ENCODE data around the gene ELF5. TPM values are rescaled to one million over a fixed set of nuclear protein-coding genes. Genes with fewer than 3 reads are reported as not detected.

The ELF5 gene
- total and polyA plus RNA-seq, 5 donors from 2014 or later = not detected

GRCh38 chr11:34495724-34496377 is 17.7 kb downstream of the ELF5 start:
- Mint-ChIP-seq H3K4me3 (no peak overlapping the region), H3K27me3 (peaks cover 13% of the 10 kb centered on the region), H3K4me1 (no peaks in the 10 kb centered on the region), H3K36me3 (no peaks in the 10 kb centered on the region), H3K9me3 (no peaks in the 10 kb centered on the region), H3K27ac (no peak overlapping the region)
- Histone ChIP-seq H3K4me1 (ENCODE audit: control insufficient read depth, insufficient read depth, low read length, poor library complexity, severe bottlenecking) (no peaks in the 10 kb centered on the region), H3K4me3 (ENCODE audit: low read depth, low read length) (no peak overlapping the region), H3K9me3 (ENCODE audit: control insufficient read depth in 2 of 2, low read length in 2 of 2) (no peaks in the 10 kb centered on the region), H3K27ac (ENCODE audit: insufficient read depth, low read length, poor library complexity, severe bottlenecking) (no peak overlapping the region), H3K36me3 (ENCODE audit: control insufficient read depth, insufficient read depth, low read length) (no peaks in the 10 kb centered on the region), H3K27me3 (ENCODE audit: control insufficient read depth, insufficient read depth, low read length) (no peaks in the 10 kb centered on the region)
- ATAC-seq (ENCODE audit: low read depth in 2 of 2) (no peak), DNase-seq (no peak)

- no peak for ATAC-seq (ENCODE audit: low read depth in 2 of 2)
- no peak for DNase-seq
- Mint-ChIP-seq H3K4me3 (no peak overlapping the region), H3K36me3 (no peaks in the 10 kb centered on the region), H3K27me3 (peaks cover 13% of the 10 kb centered on the region), H3K4me1 (no peaks in the 10 kb centered on the region), H3K9me3 (no peaks in the 10 kb centered on the region), H3K27ac (no peak overlapping the region)
- no peaks in the 10 kb centered on the region for H3K36me3 ChIP-seq (ENCODE audit: control insufficient read depth, insufficient read depth, low read length)
- no peak overlapping the region for H3K4me3 ChIP-seq (ENCODE audit: low read depth, low read length)
- H3K9me3 ChIP-seq (ENCODE audit: control insufficient read depth in 2 of 2, low read length in 2 of 2) = no peaks in the 10 kb centered on the region
- no peak overlapping the region for H3K27ac ChIP-seq (ENCODE audit: insufficient read depth, low read length, poor library complexity, severe bottlenecking)
- no peaks in the 10 kb centered on the region for H3K4me1 ChIP-seq (ENCODE audit: control insufficient read depth, insufficient read depth, low read length, poor library complexity, severe bottlenecking)
- H3K27me3 ChIP-seq (ENCODE audit: control insufficient read depth, insufficient read depth, low read length) = no peaks in the 10 kb centered on the region
These were observed 18.3 kb downstream of the ELF5 start for GRCh38 chr11:34495239-34495723.

- H3K9me3 ChIP-seq (ENCODE audit: control insufficient read depth in 2 of 2, low read length in 2 of 2) = no peaks in the 10 kb centered on the region
- no peak for DNase-seq
- no peak overlapping the region for H3K27ac ChIP-seq (ENCODE audit: insufficient read depth, low read length, poor library complexity, severe bottlenecking)
- peaks cover 2% of the 10 kb centered on the region for H3K27me3 ChIP-seq (ENCODE audit: control insufficient read depth, insufficient read depth, low read length)
- no peak overlapping the region for H3K27ac Mint-ChIP-seq
- no peaks in the 10 kb centered on the region for H3K4me1 Mint-ChIP-seq
- H3K4me3 ChIP-seq (ENCODE audit: low read depth, low read length) = no peak overlapping the region
- no peaks in the 10 kb centered on the region for H3K36me3 Mint-ChIP-seq
- no peak overlapping the region for H3K4me3 Mint-ChIP-seq
- peaks cover 8% of the 10 kb centered on the region for H3K27me3 Mint-ChIP-seq
- H3K9me3 Mint-ChIP-seq = no peaks in the 10 kb centered on the region
- H3K36me3 ChIP-seq (ENCODE audit: control insufficient read depth, insufficient read depth, low read length) = no peaks in the 10 kb centered on the region
- H3K4me1 ChIP-seq (ENCODE audit: control insufficient read depth, insufficient read depth, low read length, poor library complexity, severe bottlenecking) = no peaks in the 10 kb centered on the region
- ATAC-seq (ENCODE audit: low read depth in 2 of 2) = no peak
These were observed 19.5 kb downstream of the ELF5 start for GRCh38 chr11:34493926-34494595.

GRCh38 chr11:34493468-34493867 is 20.1 kb downstream of the ELF5 start:
- Histone ChIP-seq H3K9me3 (ENCODE audit: control insufficient read depth in 2 of 2, low read length in 2 of 2) (no peaks in the 10 kb centered on the region), H3K36me3 (ENCODE audit: control insufficient read depth, insufficient read depth, low read length) (no peaks in the 10 kb centered on the region), H3K27me3 (ENCODE audit: control insufficient read depth, insufficient read depth, low read length) (peaks cover 2% of the 10 kb centered on the region), H3K4me1 (ENCODE audit: control insufficient read depth, insufficient read depth, low read length, poor library complexity, severe bottlenecking) (no peaks in the 10 kb centered on the region), H3K4me3 (ENCODE audit: low read depth, low read length) (no peak overlapping the region), H3K27ac (ENCODE audit: insufficient read depth, low read length, poor library complexity, severe bottlenecking) (no peak overlapping the region)
- no peaks in the 10 kb centered on the region for H3K4me1 Mint-ChIP-seq
- ATAC-seq (ENCODE audit: low read depth in 2 of 2) = no peak
- H3K9me3 Mint-ChIP-seq = no peaks in the 10 kb centered on the region
- no peak overlapping the region for H3K4me3 Mint-ChIP-seq
- H3K27ac Mint-ChIP-seq = no peak overlapping the region
- no peak for DNase-seq
- H3K27me3 Mint-ChIP-seq = peaks cover 7% of the 10 kb centered on the region
- no peaks in the 10 kb centered on the region for H3K36me3 Mint-ChIP-seq

- Mint-ChIP-seq H3K27ac (no peak overlapping the region), H3K9me3 (no peaks in the 10 kb centered on the region), H3K27me3 (peaks cover 4% of the 10 kb centered on the region), H3K36me3 (no peaks in the 10 kb centered on the region), H3K4me3 (no peak overlapping the region), H3K4me1 (no peaks in the 10 kb centered on the region)
- no peaks in the 10 kb centered on the region for H3K36me3 ChIP-seq (ENCODE audit: control insufficient read depth, insufficient read depth, low read length)
- H3K4me1 ChIP-seq (ENCODE audit: control insufficient read depth, insufficient read depth, low read length, poor library complexity, severe bottlenecking) = no peaks in the 10 kb centered on the region
- H3K4me3 ChIP-seq (ENCODE audit: low read depth, low read length) = no peak overlapping the region
- peak; percentile 4 to 54 (median 24) for DNase-seq
- H3K27ac ChIP-seq (ENCODE audit: insufficient read depth, low read length, poor library complexity, severe bottlenecking) = no peak overlapping the region
- no peaks in the 10 kb centered on the region for H3K9me3 ChIP-seq (ENCODE audit: control insufficient read depth in 2 of 2, low read length in 2 of 2)
- H3K27me3 ChIP-seq (ENCODE audit: control insufficient read depth, insufficient read depth, low read length) = peaks cover 2% of the 10 kb centered on the region
- ATAC-seq (ENCODE audit: low read depth in 2 of 2) = no peak
These were observed 20.7 kb downstream of the ELF5 start for GRCh38 chr11:34492806-34493414.

- no peaks in the 10 kb centered on the region for H3K4me1 Mint-ChIP-seq
- Histone ChIP-seq H3K4me1 (ENCODE audit: control insufficient read depth, insufficient read depth, low read length, poor library complexity, severe bottlenecking) (no peaks in the 10 kb centered on the region), H3K36me3 (ENCODE audit: control insufficient read depth, insufficient read depth, low read length) (no peaks in the 10 kb centered on the region), H3K27ac (ENCODE audit: insufficient read depth, low read length, poor library complexity, severe bottlenecking) (no peak overlapping the region), H3K9me3 (ENCODE audit: control insufficient read depth in 2 of 2, low read length in 2 of 2) (no peaks in the 10 kb centered on the region), H3K27me3 (ENCODE audit: control insufficient read depth, insufficient read depth, low read length) (peaks cover 2% of the 10 kb centered on the region), H3K4me3 (ENCODE audit: low read depth, low read length) (no peak overlapping the region)
- ATAC-seq (ENCODE audit: low read depth in 2 of 2) (no peak), DNase-seq (no peak)
- no peak overlapping the region for H3K4me3 Mint-ChIP-seq
- H3K36me3 Mint-ChIP-seq = no peaks in the 10 kb centered on the region
- no peak overlapping the region for H3K27ac Mint-ChIP-seq
- H3K27me3 Mint-ChIP-seq = peaks cover 1% of the 10 kb centered on the region
- no peaks in the 10 kb centered on the region for H3K9me3 Mint-ChIP-seq
These were observed 23.3 kb downstream of the ELF5 start for GRCh38 chr11:34490304-34490703.

- DNase-seq (no peak), ATAC-seq (ENCODE audit: low read depth in 2 of 2) (no peak)
- Mint-ChIP-seq H3K27me3 (peaks cover 6% of the 10 kb centered on the region), H3K27ac (no peak overlapping the region), H3K4me1 (no peaks in the 10 kb centered on the region), H3K9me3 (no peaks in the 10 kb centered on the region), H3K36me3 (no peaks in the 10 kb centered on the region), H3K4me3 (no peak overlapping the region)
- H3K36me3 ChIP-seq (ENCODE audit: control insufficient read depth, insufficient read depth, low read length) = no peaks in the 10 kb centered on the region
- no peaks in the 10 kb centered on the region for H3K9me3 ChIP-seq (ENCODE audit: control insufficient read depth in 2 of 2, low read length in 2 of 2)
- no peaks in the 10 kb centered on the region for H3K4me1 ChIP-seq (ENCODE audit: control insufficient read depth, insufficient read depth, low read length, poor library complexity, severe bottlenecking)
- H3K27ac ChIP-seq (ENCODE audit: insufficient read depth, low read length, poor library complexity, severe bottlenecking) = no peak overlapping the region
- H3K4me3 ChIP-seq (ENCODE audit: low read depth, low read length) = no peak overlapping the region
- peaks cover 5% of the 10 kb centered on the region for H3K27me3 ChIP-seq (ENCODE audit: control insufficient read depth, insufficient read depth, low read length)
These were observed 24.6 kb downstream of the ELF5 start for GRCh38 chr11:34488855-34489557.
